A549 (cell line): Measurements from ENCODE around the gene SDS. TPM values are rescaled to one million over a fixed set of nuclear protein-coding genes. Genes with fewer than 3 reads are reported as not detected.

Source experiments
- ATAC-seq, 2 experiments: fragments of 200-7000 bp in 1 of 2; fragments of >200 bp in 1 of 2; cut with Nextera tagmentation in 1 of 2; cut with Tn5 transposase in 1 of 2; 3 replicates each; pipeline versions ENCODE4 v1.8.0 to v1.9.1; 2018 to 2020; ENCODE audit warnings: mild to moderate bottlenecking in 1 of 2, moderate library complexity in 1 of 2
- CTCF ChIA-PET: fragments of 300-600 bp; sonication (Branson Sonifier 250); formaldehyde crosslinking; extraction: SDS; loops from one replicate; lab custom pipeline; 2021; ENCODE audit warnings: antibody characterized with exemption, inconsistent platforms; lab: Yijun Ruan, JAX
- POLR2A ChIA-PET: fragments of 350-600 bp; formaldehyde crosslinking; extraction: SDS; loops from one replicate; lab custom pipeline; 2021; ENCODE audit warnings: antibody characterized with exemption, inconsistent platforms; lab: Yijun Ruan, JAX
- DNase-seq, 2 experiments: peaks; one replicate each; pipeline versions ENCODE4 v3.0.0 to v3.0.0-alpha.2; 2011 to 2016; ENCODE audit warnings: low read depth in 1 of 2, low spot score in 1 of 2
- FAIRE-seq: peaks from 2 replicates; lab custom pipeline; 2011; peaks lifted over from hg19 to GRCh38; lab: Jason Lieb, UNC
- H3K27ac ChIP-seq, 2 experiments: fragments of >200 bp; sonication (Bioruptor Twin); formaldehyde crosslinking; 3 replicates each; pipeline ENCODE4 v1.5.1; 2016 to 2017
- H3K4me1 ChIP-seq: fragments of >200 bp; sonication (Bioruptor Twin); formaldehyde crosslinking; 3 replicates; pipeline ENCODE4 v1.6.1; 2016
- H3K4me2 ChIP-seq: fragments of >200 bp; sonication (Bioruptor Twin); formaldehyde crosslinking; 3 replicates; pipeline ENCODE4 v1.6.1; 2016
- H3K4me3 ChIP-seq: fragments of >200 bp; sonication (Bioruptor Twin); formaldehyde crosslinking; 3 replicates; pipeline ENCODE4 v1.5.1; 2016
- H3K9me3 ChIP-seq: fragments of >200 bp; sonication (Bioruptor Twin); formaldehyde crosslinking; 3 replicates; pipeline ENCODE4 v1.6.1; 2016
- CBX8 ChIP-seq: fragments of 200-600 bp; sonication (generic); IDR thresholded peaks from 2 replicates; pipeline ENCODE4 v1.6.1; 2016
- GATA3 ChIP-seq: IDR thresholded peaks from 2 replicates; pipeline ENCODE4 v1.6.1; 2012; ENCODE audit warnings: borderline replicate concordance
- JUNB ChIP-seq: fragments of >200 bp; sonication (Bioruptor Twin); formaldehyde crosslinking; IDR thresholded peaks from 2 replicates; pipeline ENCODE4 v1.6.1; 2016
- NR3C1 ChIP-seq: fragments of >200 bp; sonication (Bioruptor Twin); formaldehyde crosslinking; IDR thresholded peaks from 3 replicates; pipeline ENCODE4 v1.6.1; 2017
- POLR2A ChIP-seq: IDR thresholded peaks from 2 replicates; pipeline ENCODE4 v1.6.1; 2012; ENCODE audit warnings: mild to moderate bottlenecking, low read length
- RAD21 ChIP-seq, 2 experiments: fragments of >200 bp in 1 of 2; sonication (Bioruptor Twin) in 1 of 2; formaldehyde crosslinking in 1 of 2; IDR thresholded peaks in 1 of 2; conservative IDR thresholded peaks in 1 of 2; 2 replicates in 1 of 2; 3 replicates in 1 of 2; pipeline ENCODE4 v1.6.1; 2012 to 2018; ENCODE audit warnings: inconsistent platforms in 1 of 2
- RNF2 ChIP-seq: fragments of 200-600 bp; sonication (generic); IDR thresholded peaks from 2 replicates; pipeline ENCODE4 v1.6.1; 2016; ENCODE audit warnings: low read depth, mild to moderate bottlenecking, antibody characterized with exemption, moderate library complexity, borderline replicate concordance
- SREBF2 ChIP-seq: fragments of 450-650 bp; IDR thresholded peaks from 2 replicates; pipeline ENCODE4 v1.6.1; 2014; ENCODE audit warnings: mild to moderate bottlenecking, moderate library complexity
- TP53 ChIP-seq: fragments of 250-450 bp; sonication (Bioruptor Pico); IDR thresholded peaks from 2 replicates; pipeline ENCODE4 v1.5.0; 2021; ENCODE audit warnings: mild to moderate bottlenecking, moderate library complexity
- ZFP36 ChIP-seq: fragments of 450-650 bp; IDR thresholded peaks from 2 replicates; pipeline ENCODE4 v1.6.1; 2014; ENCODE audit warnings: borderline replicate concordance; ENCODE audit not compliant: partially characterized antibody
- ZNF302 ChIP-seq: fragments of 250-450 bp; sonication (Bioruptor Pico); IDR thresholded peaks from 2 replicates; pipeline ENCODE4 v1.9.0; 2021; ENCODE audit warnings: inconsistent platforms, mild to moderate bottlenecking, moderate library complexity
- ZSCAN20 ChIP-seq: fragments of 250-450 bp; sonication (Bioruptor Pico); IDR thresholded peaks from 2 replicates; pipeline ENCODE4 v1.8.0; 2022; ENCODE audit warnings: mild to moderate bottlenecking, moderate library complexity
- WGBS: methylation state at CpG from one replicate; pipeline ENCODE4 v1.1.6; 2017; ENCODE audit errors: missing lambda C conversion rate; 5-methylcytosine and 5-hydroxymethylcytosine counted together
- polyA plus RNA-seq, 4 experiments: library from polyadenylated mRNA; depleted of rRNA in 3 of 4; stranded (reverse); fragments of >200 nt; fragmentation: RNase III in 1 of 4; extraction: RNeasy Plus Mini Kit Qiagen cat#74134 plus additional on column Dnase treatment in 1 of 4; gene quantifications; 2 replicates in 3 of 4; 3 replicates in 1 of 4; pipeline ENCODE4 v1.2.3, GENCODE V29; 2011 to 2017
- TF ChIP-seq, protein P1 (sequence below): fragments of >200 bp; sonication (Bioruptor Twin); formaldehyde crosslinking; IDR thresholded peaks from 3 replicates; pipeline ENCODE4 v1.6.1; 2016
- TF ChIP-seq, protein P2 (sequence below): IDR thresholded peaks from 2 replicates; pipeline ENCODE4 v1.6.1; 2012
- TF ChIP-seq, protein P3 (sequence below): IDR thresholded peaks from 2 replicates; pipeline ENCODE4 v1.6.1; 2012; ENCODE audit warnings: low read depth, borderline replicate concordance
- TF ChIP-seq, protein P4 (sequence below): fragments of 250-450 bp; sonication (Bioruptor Pico); IDR thresholded peaks from 2 replicates; pipeline ENCODE4 v1.5.0; 2020; ENCODE audit warnings: low read depth, mild to moderate bottlenecking, moderate library complexity
- TF ChIP-seq, protein P5 (sequence below): fragments of >200 bp; sonication (Bioruptor Twin); formaldehyde crosslinking; IDR thresholded peaks from 3 replicates; pipeline ENCODE4 v1.5.1; 2016
- TF ChIP-seq, protein P6 (sequence below): fragments of 250-450 bp; sonication (Bioruptor Pico); IDR thresholded peaks from 2 replicates; pipeline ENCODE4 v1.5.0; 2021; ENCODE audit warnings: mild to moderate bottlenecking, moderate library complexity, borderline replicate concordance
- TF ChIP-seq, protein P7 (sequence below): fragments of 450-650 bp; IDR thresholded peaks from 2 replicates; pipeline ENCODE4 v1.6.1; 2014; ENCODE audit warnings: antibody characterized with exemption
- TF ChIP-seq, protein P8 (sequence below): IDR thresholded peaks from 2 replicates; pipeline ENCODE4 v1.6.1; 2012
- TF ChIP-seq, protein P9 (sequence below): fragments of 150-350 bp; IDR thresholded peaks from 2 replicates; pipeline ENCODE4 v1.6.1; 2014; ENCODE audit warnings: low read depth, mild to moderate bottlenecking, low read length

Gene SDS
- polyA plus RNA-seq, 2 of the 4 experiments (the other 2 are of a cell fraction): 3.9 to 7.3 TPM

DNA sequence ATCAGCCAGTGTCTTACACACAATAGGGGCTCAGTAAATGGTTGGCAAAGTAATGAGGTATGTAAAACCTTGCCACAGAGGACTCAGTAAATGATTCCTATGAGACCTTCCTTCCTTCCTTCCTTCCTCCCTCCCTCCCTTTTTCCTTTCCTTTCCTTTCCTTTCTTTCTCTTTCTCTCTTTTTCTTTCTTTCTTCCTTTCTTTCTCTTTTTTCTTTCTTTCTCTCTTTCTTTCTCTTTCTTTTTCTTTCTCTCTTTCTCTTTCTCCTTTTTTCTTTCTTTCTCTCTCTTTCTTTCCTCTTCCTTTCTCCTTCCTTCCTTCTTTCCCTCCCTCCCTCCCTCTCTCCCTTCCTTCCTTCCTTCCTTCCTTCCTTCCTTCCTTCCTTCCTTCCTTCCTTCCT, 7.5 kb downstream of the SDS start (continued):
- TF ChIP-seq RAD21 (conservative IDR thresholded peaks at IDR 0.05 in 1 of 2, IDR thresholded peaks at IDR 0.05 in 1 of 2) (no peak), ZSCAN20 (CRISPR knock-in tag) (no peak)
- TF ChIP-seq, protein P1, sequence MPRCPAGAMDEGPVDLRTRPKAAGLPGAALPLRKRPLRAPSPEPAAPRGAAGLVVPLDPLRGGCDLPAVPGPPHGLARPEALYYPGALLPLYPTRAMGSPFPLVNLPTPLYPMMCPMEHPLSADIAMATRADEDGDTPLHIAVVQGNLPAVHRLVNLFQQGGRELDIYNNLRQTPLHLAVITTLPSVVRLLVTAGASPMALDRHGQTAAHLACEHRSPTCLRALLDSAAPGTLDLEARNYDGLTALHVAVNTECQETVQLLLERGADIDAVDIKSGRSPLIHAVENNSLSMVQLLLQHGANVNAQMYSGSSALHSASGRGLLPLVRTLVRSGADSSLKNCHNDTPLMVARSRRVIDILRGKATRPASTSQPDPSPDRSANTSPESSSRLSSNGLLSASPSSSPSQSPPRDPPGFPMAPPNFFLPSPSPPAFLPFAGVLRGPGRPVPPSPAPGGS: no peak

DNA sequence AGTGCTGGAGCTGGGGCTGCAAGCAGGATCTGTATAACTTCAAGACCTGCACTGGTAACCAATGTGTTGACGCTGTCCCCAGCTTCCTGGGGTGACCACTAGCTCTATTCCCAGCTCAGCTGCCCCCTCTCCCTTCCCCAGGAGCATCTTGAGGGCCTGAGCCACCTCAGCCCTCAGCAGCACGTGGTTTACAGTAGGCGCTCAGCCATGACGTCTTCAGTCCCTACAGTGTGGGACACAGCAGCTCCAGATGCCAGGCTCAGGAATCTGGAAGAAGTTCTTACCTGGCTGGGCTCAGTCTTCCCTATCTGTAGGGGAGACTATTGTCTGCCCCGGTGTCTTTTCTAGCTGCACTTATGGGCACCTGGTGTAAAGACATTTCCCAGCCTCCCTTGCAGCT, 8.6 kb downstream of the SDS start:
- TF ChIP-seq, protein P2, sequence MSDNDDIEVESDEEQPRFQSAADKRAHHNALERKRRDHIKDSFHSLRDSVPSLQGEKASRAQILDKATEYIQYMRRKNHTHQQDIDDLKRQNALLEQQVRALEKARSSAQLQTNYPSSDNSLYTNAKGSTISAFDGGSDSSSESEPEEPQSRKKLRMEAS: no peak
- TF ChIP-seq, protein P3, sequence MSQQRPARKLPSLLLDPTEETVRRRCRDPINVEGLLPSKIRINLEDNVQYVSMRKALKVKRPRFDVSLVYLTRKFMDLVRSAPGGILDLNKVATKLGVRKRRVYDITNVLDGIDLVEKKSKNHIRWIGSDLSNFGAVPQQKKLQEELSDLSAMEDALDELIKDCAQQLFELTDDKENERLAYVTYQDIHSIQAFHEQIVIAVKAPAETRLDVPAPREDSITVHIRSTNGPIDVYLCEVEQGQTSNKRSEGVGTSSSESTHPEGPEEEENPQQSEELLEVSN: no peak
- H3K9me3 ChIP-seq: no peaks in the 10 kb centered on the region
- DNase-seq (no peak), FAIRE-seq (no peak), ATAC-seq (no peak)
- no peak overlapping the region for H3K4me3 ChIP-seq
- H3K27ac ChIP-seq: no peak overlapping the region
- H3K4me2 ChIP-seq: no peak overlapping the region
- WGBS: 58% methylated on average over 5 of the region's 5 CpGs
- H3K4me1 ChIP-seq: no peaks in the 10 kb centered on the region
- ChIA-PET CTCF (no interaction called here), POLR2A (no interaction called here)

DNA sequence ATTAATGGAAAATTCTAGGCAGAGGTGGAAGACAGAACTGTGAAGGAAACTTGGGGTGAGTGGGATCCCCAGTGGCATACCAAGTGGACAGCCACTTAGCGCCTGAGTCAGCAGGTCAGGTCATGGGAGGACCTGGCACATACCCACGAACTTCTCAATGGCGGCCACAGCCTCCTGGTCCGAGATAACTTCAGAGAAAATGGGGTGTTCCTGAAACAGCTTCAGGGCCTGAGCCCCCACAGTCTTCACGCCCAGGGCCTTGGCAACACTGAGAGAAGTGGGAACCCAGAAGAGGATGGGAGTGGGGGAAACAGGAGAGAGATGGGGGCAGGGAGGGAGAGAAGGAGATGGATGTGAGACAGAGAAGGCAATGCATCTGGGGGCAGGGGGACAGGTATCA, 9.9 kb downstream of the SDS start:
- DNase-seq (no peak), ATAC-seq (no peak), FAIRE-seq (no peak)
- H3K27ac ChIP-seq: no peak overlapping the region
- H3K4me3 ChIP-seq: no peak overlapping the region
- POLR2A ChIA-PET: no interaction called here
- H3K4me2 ChIP-seq: no peak overlapping the region
- WGBS: 82% methylated on average over 5 of the region's 5 CpGs
- TF ChIP-seq POLR2A: no peak
- TF ChIP-seq GATA3: no peak
- TF ChIP-seq, protein P2: no peak
- no peak for TF ChIP-seq ZFP36
- TF ChIP-seq, protein P4, sequence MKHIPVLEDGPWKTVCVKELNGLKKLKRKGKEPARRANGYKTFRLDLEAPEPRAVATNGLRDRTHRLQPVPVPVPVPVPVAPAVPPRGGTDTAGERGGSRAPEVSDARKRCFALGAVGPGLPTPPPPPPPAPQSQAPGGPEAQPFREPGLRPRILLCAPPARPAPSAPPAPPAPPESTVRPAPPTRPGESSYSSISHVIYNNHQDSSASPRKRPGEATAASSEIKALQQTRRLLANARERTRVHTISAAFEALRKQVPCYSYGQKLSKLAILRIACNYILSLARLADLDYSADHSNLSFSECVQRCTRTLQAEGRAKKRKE: no peak
- no peak for TF ChIP-seq TP53 (CRISPR knock-in tag)
- no peak for TF ChIP-seq SREBF2
- TF ChIP-seq, protein P5, sequence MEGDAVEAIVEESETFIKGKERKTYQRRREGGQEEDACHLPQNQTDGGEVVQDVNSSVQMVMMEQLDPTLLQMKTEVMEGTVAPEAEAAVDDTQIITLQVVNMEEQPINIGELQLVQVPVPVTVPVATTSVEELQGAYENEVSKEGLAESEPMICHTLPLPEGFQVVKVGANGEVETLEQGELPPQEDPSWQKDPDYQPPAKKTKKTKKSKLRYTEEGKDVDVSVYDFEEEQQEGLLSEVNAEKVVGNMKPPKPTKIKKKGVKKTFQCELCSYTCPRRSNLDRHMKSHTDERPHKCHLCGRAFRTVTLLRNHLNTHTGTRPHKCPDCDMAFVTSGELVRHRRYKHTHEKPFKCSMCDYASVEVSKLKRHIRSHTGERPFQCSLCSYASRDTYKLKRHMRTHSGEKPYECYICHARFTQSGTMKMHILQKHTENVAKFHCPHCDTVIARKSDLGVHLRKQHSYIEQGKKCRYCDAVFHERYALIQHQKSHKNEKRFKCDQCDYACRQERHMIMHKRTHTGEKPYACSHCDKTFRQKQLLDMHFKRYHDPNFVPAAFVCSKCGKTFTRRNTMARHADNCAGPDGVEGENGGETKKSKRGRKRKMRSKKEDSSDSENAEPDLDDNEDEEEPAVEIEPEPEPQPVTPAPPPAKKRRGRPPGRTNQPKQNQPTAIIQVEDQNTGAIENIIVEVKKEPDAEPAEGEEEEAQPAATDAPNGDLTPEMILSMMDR: no peak
- no peaks in the 10 kb centered on the region for H3K4me1 ChIP-seq
- CTCF ChIA-PET: no interaction called here
- no peaks in the 10 kb centered on the region for H3K9me3 ChIP-seq

DNA sequence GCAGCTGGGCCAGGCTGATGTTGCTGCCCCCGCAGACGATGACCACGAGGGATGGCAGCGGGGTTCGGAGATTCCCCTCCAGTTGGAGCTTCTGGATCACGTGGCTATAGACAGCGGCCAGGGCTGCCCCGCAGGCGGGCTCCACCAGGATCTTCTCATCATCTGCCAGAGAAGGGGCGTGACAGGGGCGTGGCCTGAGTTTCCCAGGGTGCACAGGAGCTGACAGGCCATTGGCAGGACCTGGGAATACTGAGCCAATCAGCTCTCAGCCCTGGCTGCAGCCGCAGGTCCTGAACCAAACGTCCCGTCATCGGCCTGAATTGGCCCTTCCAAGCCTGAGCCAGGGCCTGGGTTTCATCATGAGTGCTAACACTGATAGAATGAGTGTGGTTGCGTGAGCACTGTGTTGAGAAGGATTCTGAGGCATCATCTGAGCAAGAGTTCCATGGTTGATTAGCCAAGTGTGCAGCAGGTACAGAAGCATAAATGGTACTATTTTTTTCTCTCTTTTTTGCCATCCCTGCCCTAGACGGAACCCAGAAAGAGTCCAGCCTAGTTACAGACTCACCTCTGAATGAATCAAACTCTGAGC, 10.6 kb downstream of the SDS start:
- Histone ChIP-seq H3K9me3 (no peaks in the 10 kb centered on the region), H3K27ac (no peak overlapping the region), H3K4me3 (no peak overlapping the region), H3K4me1 (no peaks in the 10 kb centered on the region), H3K4me2 (no peak overlapping the region)
- POLR2A ChIA-PET: no interaction called here
- ATAC-seq (peak in 1 of 2 experiments; percentile 58; a peak in 3 of 6 replicates), DNase-seq (peak in 1 of 2 experiments; percentile 42), FAIRE-seq (no peak)
- CTCF ChIA-PET: interaction anchor here (1.4 kb wide), 1 partner anchor 32 kb away, joined by 4 read pairs; no protein-coding TSS in a partner anchor
- 82% methylated on average over 13 of the region's 17 CpGs for WGBS
- TF ChIP-seq RNF2 (no peak), NR3C1 (no peak), CBX8 (no peak), JUNB (no peak), ZNF302 (CRISPR knock-in tag) (no peak), GATA3 (no peak)
- TF ChIP-seq, protein P6, sequence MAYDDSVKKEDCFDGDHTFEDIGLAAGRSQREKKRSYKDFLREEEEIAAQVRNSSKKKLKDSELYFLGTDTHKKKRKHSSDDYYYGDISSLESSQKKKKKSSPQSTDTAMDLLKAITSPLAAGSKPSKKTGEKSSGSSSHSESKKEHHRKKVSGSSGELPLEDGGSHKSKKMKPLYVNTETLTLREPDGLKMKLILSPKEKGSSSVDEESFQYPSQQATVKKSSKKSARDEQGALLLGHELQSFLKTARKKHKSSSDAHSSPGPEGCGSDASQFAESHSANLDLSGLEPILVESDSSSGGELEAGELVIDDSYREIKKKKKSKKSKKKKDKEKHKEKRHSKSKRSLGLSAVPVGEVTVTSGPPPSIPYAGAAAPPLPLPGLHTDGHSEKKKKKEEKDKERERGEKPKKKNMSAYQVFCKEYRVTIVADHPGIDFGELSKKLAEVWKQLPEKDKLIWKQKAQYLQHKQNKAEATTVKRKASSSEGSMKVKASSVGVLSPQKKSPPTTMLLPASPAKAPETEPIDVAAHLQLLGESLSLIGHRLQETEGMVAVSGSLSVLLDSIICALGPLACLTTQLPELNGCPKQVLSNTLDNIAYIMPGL (CRISPR knock-in tag): no peak
- TF ChIP-seq, protein P7, sequence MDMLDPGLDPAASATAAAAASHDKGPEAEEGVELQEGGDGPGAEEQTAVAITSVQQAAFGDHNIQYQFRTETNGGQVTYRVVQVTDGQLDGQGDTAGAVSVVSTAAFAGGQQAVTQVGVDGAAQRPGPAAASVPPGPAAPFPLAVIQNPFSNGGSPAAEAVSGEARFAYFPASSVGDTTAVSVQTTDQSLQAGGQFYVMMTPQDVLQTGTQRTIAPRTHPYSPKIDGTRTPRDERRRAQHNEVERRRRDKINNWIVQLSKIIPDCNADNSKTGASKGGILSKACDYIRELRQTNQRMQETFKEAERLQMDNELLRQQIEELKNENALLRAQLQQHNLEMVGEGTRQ: no peak
- TF ChIP-seq, protein P8, sequence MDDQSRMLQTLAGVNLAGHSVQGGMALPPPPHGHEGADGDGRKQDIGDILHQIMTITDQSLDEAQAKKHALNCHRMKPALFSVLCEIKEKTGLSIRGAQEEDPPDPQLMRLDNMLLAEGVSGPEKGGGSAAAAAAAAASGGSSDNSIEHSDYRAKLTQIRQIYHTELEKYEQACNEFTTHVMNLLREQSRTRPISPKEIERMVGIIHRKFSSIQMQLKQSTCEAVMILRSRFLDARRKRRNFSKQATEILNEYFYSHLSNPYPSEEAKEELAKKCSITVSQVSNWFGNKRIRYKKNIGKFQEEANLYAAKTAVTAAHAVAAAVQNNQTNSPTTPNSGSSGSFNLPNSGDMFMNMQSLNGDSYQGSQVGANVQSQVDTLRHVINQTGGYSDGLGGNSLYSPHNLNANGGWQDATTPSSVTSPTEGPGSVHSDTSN: no peak
- TF ChIP-seq, protein P9, sequence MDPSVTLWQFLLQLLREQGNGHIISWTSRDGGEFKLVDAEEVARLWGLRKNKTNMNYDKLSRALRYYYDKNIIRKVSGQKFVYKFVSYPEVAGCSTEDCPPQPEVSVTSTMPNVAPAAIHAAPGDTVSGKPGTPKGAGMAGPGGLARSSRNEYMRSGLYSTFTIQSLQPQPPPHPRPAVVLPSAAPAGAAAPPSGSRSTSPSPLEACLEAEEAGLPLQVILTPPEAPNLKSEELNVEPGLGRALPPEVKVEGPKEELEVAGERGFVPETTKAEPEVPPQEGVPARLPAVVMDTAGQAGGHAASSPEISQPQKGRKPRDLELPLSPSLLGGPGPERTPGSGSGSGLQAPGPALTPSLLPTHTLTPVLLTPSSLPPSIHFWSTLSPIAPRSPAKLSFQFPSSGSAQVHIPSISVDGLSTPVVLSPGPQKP: no peak
